Fibroblast of lung (primary cell): ENCODE results near the gene ARIH2. TPM values are rescaled to one million over a fixed set of nuclear protein-coding genes. Genes with fewer than 3 reads are reported as not detected.

Experiments used
- DNase-seq, 2 donors: peaks; one replicate each; pipeline versions ENCODE4 v3.0.0 to v3.0.0-alpha.2; 2010; ENCODE audit warnings: low read depth in 2 of 2
- H2AFZ ChIP-seq: 2 replicates; pipeline ENCODE4 v1.5.1; 2012; ENCODE audit warnings: low read length, control low read depth, inconsistent platforms
- H3K27ac ChIP-seq: 2 replicates; pipeline ENCODE4 v1.5.1; 2011; ENCODE audit warnings: low read length, control low read depth; ENCODE audit not compliant: insufficient read depth
- H3K27me3 ChIP-seq: 2 replicates; pipeline ENCODE4 v1.5.1; 2011; ENCODE audit warnings: mild to moderate bottlenecking, low read length; ENCODE audit not compliant: control insufficient read depth, insufficient read depth
- H3K36me3 ChIP-seq: 2 replicates; pipeline ENCODE4 v1.5.1; 2011; ENCODE audit warnings: low read length; ENCODE audit not compliant: control insufficient read depth, insufficient read depth
- H3K4me1 ChIP-seq: 2 replicates; pipeline ENCODE4 v1.5.1; 2011; ENCODE audit warnings: low read length; ENCODE audit not compliant: control insufficient read depth, insufficient read depth; ENCODE audit errors: extremely low read depth
- H3K4me2 ChIP-seq: 2 replicates; pipeline ENCODE4 v1.5.1; 2011; ENCODE audit warnings: low read length, control low read depth; ENCODE audit not compliant: insufficient read depth; ENCODE audit errors: extremely low read depth
- H3K4me3 ChIP-seq, 4 experiments: fragments of 200-600 bp in 1 of 4; sonication (generic) in 1 of 4; replicated peaks in 1 of 4; 2 replicates each; pipeline ENCODE4 v1.5.1; 2011 to 2016; ENCODE audit warnings: low read length in 4 of 4, low read depth in 3 of 4, mild to moderate bottlenecking in 3 of 4, control low read depth in 2 of 4, inconsistent platforms in 1 of 4, mixed read lengths in 1 of 4; ENCODE audit not compliant: insufficient read depth in 1 of 4; ENCODE audit errors: control extremely low read depth in 1 of 4
- H3K79me2 ChIP-seq: 2 replicates; pipeline ENCODE4 v1.5.1; 2012; ENCODE audit warnings: mild to moderate bottlenecking, low read length, inconsistent platforms; ENCODE audit not compliant: control insufficient read depth, insufficient read depth
- H3K9ac ChIP-seq: 2 replicates; pipeline ENCODE4 v1.5.1; 2011; ENCODE audit warnings: mild to moderate bottlenecking, low read length, control low read depth; ENCODE audit not compliant: insufficient read depth
- H3K9me3 ChIP-seq: 2 replicates; pipeline ENCODE4 v1.5.1; 2012; ENCODE audit warnings: low read depth, low read length; ENCODE audit not compliant: control insufficient read depth, insufficient read depth
- H4K20me1 ChIP-seq: 2 replicates; pipeline ENCODE4 v1.5.1; 2011; ENCODE audit warnings: low read length; ENCODE audit not compliant: control insufficient read depth, insufficient read depth; ENCODE audit errors: extremely low read depth
- CTCF ChIP-seq, 2 donors: IDR thresholded peaks in 1 of 2; conservative IDR thresholded peaks in 1 of 2; 1 replicate in 1 of 2; 2 replicates in 1 of 2; pipeline ENCODE4 v1.5.1; 2011 to 2012; ENCODE audit warnings: low read length in 2 of 2, control low read depth in 1 of 2, inconsistent platforms in 1 of 2, low read depth in 1 of 2, mild to moderate bottlenecking in 1 of 2
- EZH2 ChIP-seq: IDR thresholded peaks from 2 replicates; pipeline ENCODE4 v1.5.1; 2012; ENCODE audit warnings: low read length, control low read depth, mild to moderate bottlenecking; ENCODE audit errors: missing control alignments
- polyA plus RNA-seq, 2 donors: library from polyadenylated mRNA; depleted of rRNA in 1 of 2; stranded (reverse) in 1 of 2; unstranded in 1 of 2; fragments of >200 nt; gene quantifications; 2 replicates each; pipeline ENCODE4 v1.2.1, GENCODE V29; 2011 to 2012; ENCODE audit warnings: missing spikeins in 1 of 2
- total RNA-seq: library from RNA; depleted of rRNA; stranded (reverse); fragments of >200 nt; gene quantifications from 2 replicates; pipeline ENCODE4 v1.2.1, GENCODE V29; 2014

Gene ARIH2
- total and polyA plus RNA-seq, 2 donors (not counting 1 experiment from before 2014, with no cell fraction given): 71.4 to 91.7 TPM

- Histone ChIP-seq H3K4me1 (peaks cover 9% of the 10 kb centered on the region), H3K9ac (no peak overlapping the region), H3K9me3 (no peaks in the 10 kb centered on the region), H3K27me3 (no peaks in the 10 kb centered on the region), H2AFZ (no peak overlapping the region), H3K4me3 (no peak overlapping the region), H3K27ac (no peak overlapping the region), H3K4me2 (peak overlapping the region; percentile 99), H3K79me2 (peaks cover 38% of the 10 kb centered on the region), H3K36me3 (peaks cover 35% of the 10 kb centered on the region), H4K20me1 (no peaks in the 10 kb centered on the region)
- no peak for DNase-seq
- TF ChIP-seq CTCF (conservative IDR thresholded peaks at IDR 0.05 in 1 of 2, IDR thresholded peaks at IDR 0.05 in 1 of 2; ENCODE audit: low read depth in 1 of 2, low read length in 2 of 2) (no peak), EZH2 (no peak)
Observed at GRCh38 chr3:49016414-49017228, 98.0 kb downstream of the ARIH2 start.

- DNase-seq: no peak
- Histone ChIP-seq H3K9me3 (no peaks in the 10 kb centered on the region), H4K20me1 (no peaks in the 10 kb centered on the region), H3K27me3 (no peaks in the 10 kb centered on the region), H3K4me1 (peaks cover 9% of the 10 kb centered on the region), H2AFZ (peak overlapping the region; percentile 62), H3K79me2 (peaks cover 33% of the 10 kb centered on the region), H3K36me3 (peaks cover 28% of the 10 kb centered on the region), H3K4me2 (peak overlapping the region; percentile 99), H3K4me3 (peak overlapping the region; percentile 74 to 92 (median 80)), H3K27ac (peak overlapping the region; percentile 87), H3K9ac (peak overlapping the region; percentile 76)
- TF ChIP-seq CTCF (conservative IDR thresholded peaks at IDR 0.05 in 1 of 2, IDR thresholded peaks at IDR 0.05 in 1 of 2; ENCODE audit: low read depth in 1 of 2, low read length in 2 of 2) (no peak), EZH2 (no peak)
Observed at GRCh38 chr3:49017229-49017970, 98.8 kb downstream of the ARIH2 start.

- peak; percentile 51 to 67 for DNase-seq
- Histone ChIP-seq H3K4me2 (peak within 1 kb of the TSS; percentile 99), H3K9ac (peak within 1 kb of the TSS; percentile 76), H4K20me1 (no peaks in the 10 kb centered on the region), H3K4me3 (peak within 1 kb of the TSS; percentile 74 to 92 (median 80)), H2AFZ (peak within 1 kb of the TSS; percentile 62), H3K36me3 (peaks cover 32% of the 10 kb centered on the region), H3K27ac (peak within 1 kb of the TSS; percentile 87), H3K4me1 (peaks cover 11% of the 10 kb centered on the region), H3K27me3 (no peaks in the 10 kb centered on the region), H3K79me2 (peaks cover 33% of the 10 kb centered on the region), H3K9me3 (no peaks in the 10 kb centered on the region)
- no peak for TF ChIP-seq EZH2
- no peak for TF ChIP-seq CTCF (conservative IDR thresholded peaks at IDR 0.05 in 1 of 2, IDR thresholded peaks at IDR 0.05 in 1 of 2; ENCODE audit: low read depth in 1 of 2, low read length in 2 of 2)
Observed at GRCh38 chr3:49017971-49018706, 99.5 kb downstream of the ARIH2 start, which contains the start of gene DALRD3. DALRD3 (minus strand) TSS chr3:49018580; CDS start chr3:49018564, 16 bp downstream.
